ENCODE results near the gene VPS8. TPM values are rescaled to one million over a fixed set of nuclear protein-coding genes. Genes with fewer than 3 reads are reported as not detected.

The VPS8 gene
- total RNA-seq, 1 experiment from 2014 or later, result 39.7 TPM

DNA sequence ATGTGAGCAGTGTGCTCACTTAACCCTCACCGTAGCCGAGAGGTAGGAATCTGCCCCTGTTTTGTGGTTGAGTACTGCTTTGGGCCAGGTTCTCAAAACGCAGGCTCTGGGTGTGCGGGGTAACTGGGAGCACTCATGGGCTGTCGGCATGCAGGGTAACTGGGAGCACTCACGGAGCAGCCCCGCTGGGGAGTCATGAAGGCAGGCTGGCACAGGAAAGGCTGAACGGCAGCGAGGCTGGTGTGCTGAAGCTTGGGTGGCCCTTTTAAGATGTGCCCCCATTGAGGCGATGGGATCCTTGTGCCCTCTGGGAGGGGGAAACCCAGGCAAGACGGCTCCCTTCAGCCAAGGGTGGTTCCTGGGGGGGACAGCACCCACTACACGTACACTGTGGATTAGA is 44.6 kb upstream of the VPS8 start:
- Histone ChIP-seq H4K20me1 (ENCODE audit: control insufficient read depth, insufficient read depth, insufficient read length) (no peaks in the 10 kb centered on the region), H3K9me3 (ENCODE audit: control insufficient read depth, low read depth, low read length) (no peaks in the 10 kb centered on the region), H4K5ac (ENCODE audit: insufficient read length, low read depth, low read length) (no peak overlapping the region), H4K8ac (replicated peaks; ENCODE audit: insufficient read length, low read depth, low read length) (no peak overlapping the region), H2BK12ac (ENCODE audit: insufficient read length, low read depth, low read length) (no peak overlapping the region), H3K27me3 (ENCODE audit: insufficient read depth, low read length) (no peaks in the 10 kb centered on the region), H3K14ac (ENCODE audit: insufficient read depth, low read length) (no peak overlapping the region), H2BK5ac (ENCODE audit: insufficient read length, low read length) (no peak overlapping the region), H3K18ac (ENCODE audit: insufficient read length, low read depth, low read length) (no peak overlapping the region), H3K23me2 (ENCODE audit: insufficient read length, low read depth, low read length, poor library complexity, severe bottlenecking) (no peaks in the 10 kb centered on the region), H2BK20ac (ENCODE audit: low read depth, low read length, poor library complexity, severe bottlenecking) (no peak overlapping the region), H3K79me1 (ENCODE audit: insufficient read depth, low read depth, low read length, poor library complexity, severe bottlenecking) (no peaks in the 10 kb centered on the region), H3K4me1 (ENCODE audit: insufficient read depth, low read length) (no peaks in the 10 kb centered on the region), H4K91ac (ENCODE audit: insufficient read length, low read depth, low read length) (no peak overlapping the region), H3T11ph (ENCODE audit: low read length) (no peak overlapping the region), H3K4me2 (ENCODE audit: insufficient read depth, insufficient read length, low read length) (no peak overlapping the region), H2BK120ac (ENCODE audit: low read depth, low read length, poor library complexity, severe bottlenecking) (no peak overlapping the region), H3K27ac (ENCODE audit: insufficient read length, low read depth, low read length) (no peak overlapping the region), H2AK5ac (ENCODE audit: insufficient read length, low read length) (no peak overlapping the region), H3K4ac (ENCODE audit: low read depth, low read length) (no peak overlapping the region), H3K79me2 (ENCODE audit: insufficient read depth, low read length) (no peaks in the 10 kb centered on the region), H3K23ac (ENCODE audit: insufficient read length, low read depth, low read length) (no peak overlapping the region), H3K56ac (ENCODE audit: insufficient read length, low read depth, low read length) (no peak overlapping the region), H2AFZ (ENCODE audit: low read length) (no peak overlapping the region), H2BK15ac (ENCODE audit: low read depth, low read length) (no peak overlapping the region), H3K9ac (ENCODE audit: extremely low read depth, insufficient read length, low read length) (no peak overlapping the region)
- H3K36me3 Mint-ChIP-seq (ENCODE audit: insufficient read depth in 1 of 3, low read depth in 3 of 3), result no peaks in the 10 kb centered on the region
- H3K4me3 Mint-ChIP-seq, result no peak overlapping the region
- no peaks in the 10 kb centered on the region; a peak in 1 of 5 replicates for H3K9me3 Mint-ChIP-seq
- TF ChIP-seq CTCF (conservative IDR thresholded peaks at IDR 0.05), result no peak
- H3K27me3 Mint-ChIP-seq (ENCODE audit: low read depth), result peaks cover 6% of the 10 kb centered on the region
- no peak for DNase-seq
- no peak overlapping the region for H3K27ac Mint-ChIP-seq
- peaks cover 20 to 24% of the 10 kb centered on the region in 2 experiments for H3K4me1 Mint-ChIP-seq
- WGBS (ENCODE audit: extremely low coverage, insufficient read length, low lambda C conversion rate), result no CpG with 5 or more reads among the region's 12 CpGs
